ENCODE measurements around the gene MSH5.
A peak's percentile ranks its signal among the peaks of the same experiment; 100 is the strongest.

MSH5 gene

DNA sequence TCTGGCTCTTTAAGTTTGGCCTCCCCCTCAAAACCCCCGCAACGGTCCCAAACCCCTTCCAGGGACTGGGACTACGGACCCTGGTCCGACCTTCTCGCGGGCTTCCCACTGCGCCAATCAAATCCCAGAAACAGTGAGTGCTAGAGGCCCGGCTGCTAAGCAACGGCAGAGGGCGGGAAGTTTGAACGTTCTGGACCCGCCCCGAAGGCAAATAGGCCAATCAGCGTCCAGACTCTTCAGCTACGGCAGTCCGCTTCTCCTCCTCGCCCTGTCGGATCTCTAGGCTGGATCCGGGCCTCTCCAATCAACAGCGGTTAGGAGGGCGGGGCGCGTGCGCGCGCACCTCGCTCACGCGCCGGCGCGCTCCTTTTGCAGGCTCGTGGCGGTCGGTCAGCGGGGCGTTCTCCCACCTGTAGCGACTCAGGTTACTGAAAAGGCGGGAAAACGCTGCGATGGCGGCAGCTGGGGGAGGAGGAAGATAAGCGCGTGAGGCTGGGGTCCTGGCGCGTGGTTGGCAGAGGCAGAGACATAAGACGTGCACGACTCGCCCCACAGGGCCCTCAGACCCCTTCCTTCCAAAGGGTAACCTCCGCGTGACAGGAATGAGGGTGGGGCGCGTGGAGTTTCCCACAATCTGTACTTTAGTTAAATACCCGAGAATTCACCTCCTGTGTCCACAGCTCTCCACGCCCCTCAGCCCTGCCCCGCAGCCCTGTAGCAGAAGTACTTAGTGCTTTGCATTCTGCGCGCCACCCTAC is at the start of gene MSH5:
MSH5 (plus strand) TSS at position 367 of the 758 bp plus-strand sequence. CDS start 462 bp downstream, outside the sequence.
- DNase-seq (ENCODE audit: insufficient read length, low spot score): peak; percentile 96
- TF ChIP-seq, protein P1, sequence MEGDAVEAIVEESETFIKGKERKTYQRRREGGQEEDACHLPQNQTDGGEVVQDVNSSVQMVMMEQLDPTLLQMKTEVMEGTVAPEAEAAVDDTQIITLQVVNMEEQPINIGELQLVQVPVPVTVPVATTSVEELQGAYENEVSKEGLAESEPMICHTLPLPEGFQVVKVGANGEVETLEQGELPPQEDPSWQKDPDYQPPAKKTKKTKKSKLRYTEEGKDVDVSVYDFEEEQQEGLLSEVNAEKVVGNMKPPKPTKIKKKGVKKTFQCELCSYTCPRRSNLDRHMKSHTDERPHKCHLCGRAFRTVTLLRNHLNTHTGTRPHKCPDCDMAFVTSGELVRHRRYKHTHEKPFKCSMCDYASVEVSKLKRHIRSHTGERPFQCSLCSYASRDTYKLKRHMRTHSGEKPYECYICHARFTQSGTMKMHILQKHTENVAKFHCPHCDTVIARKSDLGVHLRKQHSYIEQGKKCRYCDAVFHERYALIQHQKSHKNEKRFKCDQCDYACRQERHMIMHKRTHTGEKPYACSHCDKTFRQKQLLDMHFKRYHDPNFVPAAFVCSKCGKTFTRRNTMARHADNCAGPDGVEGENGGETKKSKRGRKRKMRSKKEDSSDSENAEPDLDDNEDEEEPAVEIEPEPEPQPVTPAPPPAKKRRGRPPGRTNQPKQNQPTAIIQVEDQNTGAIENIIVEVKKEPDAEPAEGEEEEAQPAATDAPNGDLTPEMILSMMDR (IDR thresholded peaks at IDR 0.05; ENCODE audit: insufficient read depth, missing control alignments): no peak
- FAIRE-seq: no peak

DNA sequence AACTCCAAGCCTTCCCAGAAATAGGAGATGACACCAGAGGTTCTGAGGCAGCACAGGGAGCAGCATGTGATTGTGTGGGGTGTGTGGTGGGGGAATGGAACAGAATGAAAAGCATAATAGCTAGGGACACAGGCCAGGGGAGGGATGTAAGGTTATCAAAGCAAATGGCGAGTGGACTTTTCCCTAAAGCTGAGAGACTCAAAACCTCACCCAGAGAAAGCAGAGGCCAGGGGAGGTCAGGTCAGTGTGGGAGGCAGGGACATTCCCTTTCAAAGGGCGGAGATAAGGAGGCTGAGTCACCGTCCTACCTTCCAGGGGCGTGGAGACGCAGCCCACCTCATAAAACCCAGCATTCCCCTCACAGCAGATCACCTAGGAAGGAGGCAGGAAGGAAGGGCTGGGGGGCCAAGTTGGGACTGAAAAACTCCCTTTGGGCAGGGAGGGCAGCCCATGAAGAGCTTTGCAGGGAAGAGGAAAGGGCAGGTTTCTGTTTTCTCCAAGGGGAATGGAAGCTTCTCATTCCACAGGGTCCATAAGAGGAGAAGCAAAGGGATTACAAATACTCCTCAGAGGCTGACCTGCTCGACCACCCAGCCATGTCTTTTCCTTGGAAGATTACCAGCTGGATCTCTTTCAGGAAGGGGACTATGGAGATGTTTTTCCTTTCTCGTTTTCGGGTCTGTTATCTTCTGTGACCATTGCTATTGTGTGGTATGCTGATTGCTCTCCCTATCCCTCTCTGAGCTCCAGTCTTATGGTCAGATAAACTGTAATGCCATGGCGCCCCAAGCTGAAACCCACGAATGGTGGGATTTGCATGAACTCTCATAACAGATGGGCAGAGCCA is 49.4 kb upstream of the MSH5 start:
- FAIRE-seq (no peak), DNase-seq (ENCODE audit: insufficient read length, low spot score) (no peak)
- TF ChIP-seq, protein P1 (IDR thresholded peaks at IDR 0.05; ENCODE audit: insufficient read depth, missing control alignments): no peak

DNA sequence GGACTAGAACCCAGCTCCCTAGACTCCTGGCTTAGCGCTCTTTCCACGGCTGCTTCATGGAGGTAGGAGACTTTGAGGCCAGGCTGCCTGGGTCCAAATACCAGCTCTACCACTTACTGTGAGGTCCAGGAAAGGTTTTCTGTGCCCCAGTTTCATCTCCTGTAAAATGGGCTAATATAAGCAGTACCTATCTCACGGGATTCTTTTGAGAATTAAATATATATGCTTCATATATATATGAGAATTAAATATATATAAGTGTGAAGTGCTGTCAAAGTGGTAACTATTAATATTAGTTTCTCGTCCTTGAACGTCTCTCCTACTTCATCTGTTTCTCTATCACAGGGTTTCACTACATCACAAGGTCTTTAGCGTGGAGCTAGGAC is 48.7 kb upstream of the MSH5 start:
- FAIRE-seq: no peak

DNA sequence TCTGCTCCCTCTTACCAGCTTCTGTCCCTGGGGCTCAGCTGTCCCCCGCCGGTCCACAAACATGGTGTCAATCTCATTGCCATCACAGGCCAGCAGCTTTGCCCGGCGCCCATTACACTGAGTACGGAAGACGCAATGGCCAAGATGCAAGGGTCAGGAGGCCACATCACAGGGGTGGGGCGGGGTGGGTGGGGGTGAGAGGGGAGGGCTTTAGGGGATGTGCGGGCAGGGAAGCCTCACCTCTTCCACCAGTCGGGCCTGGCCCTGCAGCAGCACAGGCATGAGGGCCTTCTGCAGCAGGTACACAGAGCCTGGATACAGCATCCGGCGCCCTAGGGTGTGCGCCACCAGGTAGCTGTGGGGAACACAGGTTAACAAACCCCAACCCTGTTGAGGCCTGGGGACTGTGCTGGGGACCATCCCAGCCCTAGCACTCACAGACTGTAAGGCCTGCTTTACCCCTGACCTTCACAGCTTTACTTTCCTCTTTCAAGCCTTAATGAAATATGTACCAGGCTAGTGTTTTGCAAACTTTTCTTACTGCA is 48.2 kb upstream of the MSH5 start:
- FAIRE-seq (no peak), DNase-seq (ENCODE audit: insufficient read length, low spot score) (no peak)
- TF ChIP-seq, protein P1 (IDR thresholded peaks at IDR 0.05; ENCODE audit: insufficient read depth, missing control alignments): no peak

More for the DNA sequence above, 48.7 kb upstream of the MSH5 start:
- TF ChIP-seq, protein P1 (IDR thresholded peaks at IDR 0.05; ENCODE audit: insufficient read depth, missing control alignments): no peak
- DNase-seq (ENCODE audit: insufficient read length, low spot score): no peak

DNA sequence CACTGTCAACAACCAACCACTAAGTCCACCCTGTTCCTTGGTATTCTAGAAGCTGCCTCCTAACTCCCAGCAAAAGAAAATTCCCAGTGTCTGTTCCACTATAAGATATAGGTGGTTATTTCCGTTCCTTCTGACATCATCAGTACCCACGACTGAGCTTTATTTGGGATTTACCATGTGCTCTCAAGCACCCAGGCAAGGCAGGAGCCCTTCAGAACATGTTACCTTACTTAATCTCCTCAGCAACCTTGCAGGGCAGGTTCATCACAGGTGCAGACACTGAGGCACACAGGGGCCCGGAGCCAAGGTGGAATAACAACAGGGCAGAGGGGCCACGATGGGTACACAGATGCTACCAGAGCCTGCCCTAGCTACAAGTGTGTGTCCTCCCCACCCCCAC is 47.5 kb upstream of the MSH5 start:
- TF ChIP-seq, protein P1 (IDR thresholded peaks at IDR 0.05; ENCODE audit: insufficient read depth, missing control alignments): no peak
- FAIRE-seq (no peak), DNase-seq (ENCODE audit: insufficient read length, low spot score) (no peak)

DNA sequence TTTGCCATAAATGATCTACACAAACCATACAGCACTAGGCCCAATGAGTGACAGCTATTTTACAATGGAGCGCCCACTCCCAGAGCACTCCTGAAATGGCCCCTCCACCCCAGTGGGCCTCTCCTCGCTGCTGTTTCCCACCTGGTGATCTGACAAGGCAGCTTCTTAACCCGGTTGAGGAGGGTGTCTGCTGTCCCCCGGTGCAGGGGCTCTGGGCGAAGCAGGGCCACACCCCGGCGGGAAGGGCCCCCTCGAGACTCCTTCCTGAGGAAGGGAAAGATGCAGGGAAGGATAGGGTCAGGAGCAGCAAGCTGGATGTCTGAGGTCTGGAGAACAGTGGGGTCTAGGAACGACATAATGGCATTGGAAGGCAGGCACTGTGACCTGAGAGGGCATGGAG is 46.9 kb upstream of the MSH5 start:
- TF ChIP-seq, protein P1 (IDR thresholded peaks at IDR 0.05; ENCODE audit: insufficient read depth, missing control alignments): no peak
- DNase-seq (ENCODE audit: insufficient read length, low spot score) (no peak), FAIRE-seq (no peak)
